ENCODE measurements around the gene TNS3.
"Not testable (repeated sequence)": the region's sequence is repeated elsewhere in the genome, so short reads cannot be mapped to it uniquely, and the experiment has no call there.

Gene TNS3

DNA sequence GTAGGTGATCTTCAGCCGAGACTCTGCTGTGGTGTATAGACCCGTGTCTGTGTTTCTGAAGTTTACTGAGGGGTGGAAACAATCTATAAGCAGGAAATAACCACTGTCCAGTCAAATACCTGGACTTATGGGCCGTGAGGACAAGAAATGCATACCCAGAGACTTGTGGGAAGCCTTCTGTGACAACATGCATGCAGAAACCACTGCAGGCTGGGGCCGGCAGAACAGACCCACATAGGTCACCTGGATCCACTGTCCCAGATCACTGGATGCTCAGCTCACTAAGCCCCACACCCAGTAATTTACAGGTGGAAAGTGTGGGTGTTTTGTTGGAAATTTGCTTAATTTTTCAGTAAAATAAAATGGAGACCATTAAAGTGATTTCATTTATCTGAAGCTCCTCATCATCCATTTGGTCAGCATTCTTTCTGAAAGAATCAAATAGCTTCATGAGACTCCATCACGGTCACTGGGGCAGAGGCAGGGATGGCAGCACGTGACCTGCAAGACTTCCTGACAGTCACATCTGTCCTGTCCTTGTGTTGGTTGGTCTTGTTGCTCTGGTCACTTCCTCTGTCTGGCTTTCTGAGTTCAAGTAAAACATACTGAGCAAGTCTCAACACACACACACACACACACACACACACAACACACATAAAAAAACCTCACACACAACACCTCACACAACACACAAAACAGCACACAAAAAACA lies 108.3 kb downstream of the TNS3 start:
- DNase-seq (ENCODE audit: low read depth in 2 of 2) = no peak

DNA sequence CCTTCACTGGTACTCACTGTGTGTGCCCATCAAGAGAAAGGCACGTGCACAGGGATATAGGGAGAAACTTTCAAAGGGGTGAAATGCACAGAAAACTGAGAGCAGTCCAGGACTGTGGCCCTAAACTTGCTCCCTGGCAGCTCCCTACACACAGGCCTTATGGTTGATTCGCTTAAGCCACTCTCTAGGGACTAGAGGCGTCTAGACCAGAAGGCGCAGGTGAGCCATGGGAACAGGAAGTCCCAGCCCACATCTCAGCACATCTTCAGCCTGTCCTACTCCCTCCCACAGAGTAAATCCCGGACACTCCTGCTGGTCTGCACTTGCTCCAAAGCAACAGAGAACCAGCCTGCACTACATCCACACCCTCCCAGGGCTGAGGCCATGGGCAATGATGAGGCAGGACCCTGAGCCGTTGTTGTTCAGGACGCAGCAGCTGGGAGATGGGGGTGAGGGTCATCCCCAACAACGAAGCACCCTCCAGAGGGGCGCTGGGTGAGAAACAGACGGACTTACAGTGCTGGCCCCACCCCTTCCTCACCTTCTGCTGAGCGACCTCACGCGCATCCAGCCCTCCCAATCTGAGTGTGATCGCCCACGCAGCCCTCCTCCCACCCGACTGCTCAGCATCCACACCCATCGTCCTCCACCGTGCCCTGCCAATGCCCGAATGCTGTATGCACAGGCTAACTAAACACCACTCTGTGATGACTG lies 109.3 kb downstream of the TNS3 start:
- no peak for DNase-seq (ENCODE audit: low read depth in 2 of 2)

DNA sequence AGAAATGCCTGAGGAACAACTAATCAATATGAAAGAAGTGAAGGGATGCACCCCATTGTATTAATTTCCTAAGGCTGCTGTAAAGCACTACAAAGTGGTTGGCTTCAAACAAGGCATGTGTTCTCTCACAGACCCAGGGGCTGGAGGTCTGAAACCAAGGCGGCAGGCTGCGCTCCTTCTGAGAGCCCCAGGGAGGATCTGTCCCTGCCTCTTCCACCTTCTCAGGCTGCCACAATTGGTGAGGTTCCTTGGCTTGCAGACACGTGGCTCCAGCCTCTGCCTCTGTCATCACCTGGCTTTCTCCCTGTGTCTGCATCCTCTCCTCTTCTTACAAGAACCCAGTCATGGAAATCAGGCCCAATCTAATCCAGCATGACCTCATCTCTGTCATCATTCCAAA lies 110.1 kb downstream of the TNS3 start:
- no peak for DNase-seq (ENCODE audit: low read depth in 2 of 2)

DNA sequence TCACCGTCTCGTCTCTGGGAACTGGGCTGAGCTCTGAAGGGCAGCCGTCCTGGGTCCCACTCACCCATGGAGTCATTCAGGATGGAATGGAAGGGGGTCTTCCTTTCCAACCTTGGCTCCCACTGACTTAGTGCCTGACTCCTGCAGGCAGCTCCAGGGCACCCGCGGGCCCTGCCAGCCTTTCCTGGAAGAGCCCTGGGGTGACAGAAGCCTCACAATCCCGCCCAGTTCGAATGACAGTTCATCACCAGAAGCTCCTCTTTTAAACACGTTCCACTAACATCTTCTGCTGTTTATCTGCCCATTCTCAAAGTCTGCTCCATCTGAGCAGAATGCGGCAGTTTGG lies 110.6 kb downstream of the TNS3 start:
- no peak for DNase-seq (ENCODE audit: low read depth in 2 of 2)

DNA sequence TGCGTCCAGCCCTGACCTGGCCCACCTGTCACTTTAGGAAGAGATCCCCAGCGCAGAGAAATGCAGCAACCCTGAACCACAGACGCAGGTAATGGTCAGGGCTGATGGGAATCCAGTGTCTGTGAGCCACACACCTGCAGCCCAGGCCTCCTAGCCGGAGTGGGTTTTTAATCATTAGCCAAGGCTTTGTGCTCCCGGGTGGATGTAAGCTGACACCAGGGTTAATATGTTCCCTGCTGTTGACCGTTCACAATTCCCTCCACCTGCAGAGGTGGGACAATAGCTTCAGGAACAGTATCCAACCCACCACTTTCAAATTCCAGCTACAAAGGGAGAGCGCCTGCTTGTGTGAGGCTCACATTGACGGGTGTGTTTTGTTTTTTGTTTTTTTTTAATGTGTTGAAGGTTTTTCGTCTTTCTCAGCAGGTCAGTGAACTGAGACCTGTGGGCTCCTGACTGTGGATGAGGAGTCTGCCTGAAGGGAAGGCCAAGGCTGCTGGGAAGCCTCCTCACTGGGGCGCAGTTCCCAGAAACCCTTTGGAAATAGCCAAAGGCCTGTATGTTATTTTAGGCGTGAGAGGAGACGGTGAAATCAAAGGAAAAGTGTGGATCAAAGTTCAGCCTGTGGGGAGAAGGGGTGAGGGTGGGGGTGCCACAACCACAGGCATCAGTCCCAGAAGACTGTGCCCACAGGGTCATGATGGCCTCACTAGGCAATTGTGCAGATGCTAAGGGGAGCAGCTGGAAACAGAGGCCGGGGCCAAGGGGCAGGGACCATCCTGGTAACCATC lies 111.1 kb downstream of the TNS3 start:
- DNase-seq (ENCODE audit: low read depth in 2 of 2) = no peak

DNA sequence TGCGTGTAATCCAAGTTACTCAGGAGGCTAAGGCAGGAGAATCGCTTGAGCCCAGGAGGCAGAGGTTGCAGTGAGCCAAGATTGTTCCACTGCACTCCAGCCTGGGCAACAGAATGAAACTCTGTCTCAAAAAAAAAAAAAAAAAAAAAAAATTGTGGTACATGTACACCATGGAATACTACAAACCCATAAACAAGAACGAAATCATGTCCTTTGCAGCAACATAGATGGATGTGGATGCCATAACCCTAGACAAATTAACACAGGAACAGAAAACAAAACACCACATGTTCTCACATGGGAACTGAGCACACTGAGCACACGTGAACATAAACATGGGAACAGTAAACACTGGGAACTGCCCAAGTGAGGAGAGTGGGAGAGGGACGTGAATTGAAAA lies 112.1 kb downstream of the TNS3 start:
- DNase-seq (ENCODE audit: low read depth in 2 of 2) = not testable (repeated sequence)

DNA sequence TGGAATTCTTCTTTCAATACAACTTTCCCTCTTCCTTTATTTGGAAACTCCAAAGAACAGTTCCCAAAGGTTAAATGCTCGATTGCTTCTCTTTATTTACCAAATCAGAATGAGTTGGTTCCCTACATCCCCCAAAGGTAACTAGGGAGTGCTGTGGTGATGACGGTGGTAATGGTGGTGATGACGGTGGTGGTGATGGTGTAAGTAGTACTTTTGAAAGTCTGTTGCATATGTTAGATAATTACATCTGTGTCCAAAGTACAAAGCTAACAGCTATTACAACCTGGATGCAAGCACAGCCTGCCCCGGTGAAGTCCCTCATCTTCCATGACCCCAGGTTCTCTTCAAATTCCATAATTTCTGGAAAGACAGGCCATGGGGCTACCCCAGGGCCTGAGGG lies 115.1 kb downstream of the TNS3 start:
- DNase-seq (ENCODE audit: low read depth in 2 of 2) = no peak

DNA sequence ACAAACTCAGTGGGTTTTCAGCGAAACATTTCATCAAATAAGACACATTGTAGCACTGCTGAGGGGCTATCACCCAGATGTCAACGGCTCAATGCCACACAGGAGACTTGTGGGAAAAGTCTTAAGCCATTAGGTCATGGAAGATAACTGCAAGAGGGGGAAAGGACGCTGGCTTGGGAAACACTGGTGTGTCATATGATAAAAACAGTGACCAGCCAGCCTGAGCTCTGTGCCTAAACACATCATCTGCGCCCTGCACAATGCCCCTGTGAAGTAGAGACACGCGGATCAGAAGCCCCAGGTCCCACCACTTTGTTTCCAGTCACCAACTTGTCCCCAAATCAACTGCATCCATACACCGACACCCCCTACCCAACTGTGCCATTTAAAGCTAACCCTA lies 116.7 kb downstream of the TNS3 start:
- no peak for DNase-seq (ENCODE audit: low read depth in 2 of 2)

DNA sequence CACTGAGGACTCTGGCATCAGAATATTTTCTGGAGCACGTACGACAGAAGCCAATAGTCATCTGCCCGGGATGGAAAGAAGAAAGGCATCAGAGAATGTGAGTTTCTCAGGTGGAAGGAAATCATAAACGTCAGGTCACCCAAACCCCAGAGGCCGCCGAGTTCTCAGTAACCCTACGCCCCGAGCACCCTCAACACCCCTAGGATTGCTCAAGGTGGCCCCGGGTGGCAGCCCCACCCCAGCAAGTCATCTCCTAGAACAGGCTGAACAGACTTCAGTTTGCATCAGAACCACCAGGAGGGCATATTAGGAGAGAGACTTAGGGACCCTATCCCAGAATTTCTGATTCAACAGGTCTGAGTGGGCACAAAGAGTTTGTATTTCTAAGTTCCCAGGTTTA lies 117.6 kb downstream of the TNS3 start:
- DNase-seq (ENCODE audit: low read depth in 2 of 2) = no peak

DNA sequence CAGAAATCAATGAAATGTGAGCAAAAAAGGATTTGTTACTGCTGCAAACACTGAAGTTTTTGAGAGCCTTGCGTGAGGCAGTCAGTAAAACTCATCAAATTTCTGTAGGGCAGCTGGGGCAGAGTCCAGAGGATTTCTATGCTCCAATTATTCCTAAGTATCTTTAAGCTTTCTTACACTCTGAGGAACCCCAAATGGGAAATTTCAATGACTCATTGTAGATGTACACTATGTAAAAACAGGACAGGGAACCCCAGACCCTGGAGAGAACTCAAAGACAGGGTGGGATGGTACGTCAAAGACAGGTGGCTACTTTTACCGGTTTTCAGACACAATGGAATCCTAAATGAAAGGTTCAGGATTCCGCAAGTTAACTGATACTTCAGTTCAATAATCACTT lies 120.2 kb downstream of the TNS3 start:
- no peak for DNase-seq (ENCODE audit: low read depth in 2 of 2)

DNA sequence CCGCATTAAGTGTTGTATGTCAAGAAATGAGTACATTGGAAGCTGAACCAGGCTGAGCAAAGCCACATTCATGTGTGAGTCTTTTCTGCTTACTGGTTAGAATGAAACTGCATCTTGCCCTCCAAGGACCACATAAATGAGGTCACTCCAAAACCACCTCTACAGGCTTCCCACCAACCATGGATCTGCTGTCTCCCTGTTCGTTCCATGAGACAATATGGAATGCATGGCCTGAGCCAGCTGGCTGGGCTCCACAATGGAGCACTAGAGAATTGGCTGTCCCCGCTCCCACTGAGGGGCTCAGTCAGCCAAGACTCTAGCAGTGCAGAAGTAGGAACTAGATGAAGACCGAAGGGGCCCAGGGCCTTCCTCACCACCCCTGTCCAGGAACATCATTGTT lies 120.8 kb downstream of the TNS3 start:
- DNase-seq (ENCODE audit: low read depth in 2 of 2) = no peak

DNA sequence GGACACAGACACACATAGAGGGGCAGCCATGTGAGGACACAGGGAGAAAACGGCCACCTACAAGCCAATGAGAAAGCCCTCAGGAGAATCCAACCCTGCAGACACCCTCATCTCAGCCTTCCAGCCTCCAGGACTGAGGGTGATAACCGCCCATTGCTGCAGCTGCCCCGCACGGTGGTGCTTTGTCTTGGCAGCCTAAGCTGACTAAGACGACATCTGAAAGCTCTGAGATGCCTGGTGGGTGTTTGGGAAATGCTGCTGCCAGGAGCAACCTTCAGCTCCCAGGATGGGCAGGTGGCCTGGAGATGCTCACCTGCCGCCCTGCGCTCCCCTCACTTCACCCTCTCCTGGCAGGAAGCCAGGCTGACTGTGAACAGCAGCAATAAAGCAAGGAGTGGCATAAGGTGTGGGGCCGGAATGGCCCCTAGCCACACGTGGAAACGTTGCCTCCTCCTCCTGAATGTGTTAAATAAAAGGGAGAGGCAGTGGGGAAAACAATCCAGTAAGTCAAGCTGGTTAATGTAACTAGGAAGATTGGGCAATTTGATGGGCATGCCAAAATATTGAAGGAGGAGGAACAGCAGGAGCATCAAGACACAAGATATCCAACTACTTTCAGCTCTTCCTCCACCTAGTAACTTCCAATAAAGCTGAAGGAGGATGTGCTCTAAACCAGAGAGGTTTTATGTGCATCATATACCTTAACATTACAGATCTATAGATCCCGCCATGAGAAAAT lies 121.5 kb downstream of the TNS3 start:
- no peak for DNase-seq (ENCODE audit: low read depth in 2 of 2)

DNA sequence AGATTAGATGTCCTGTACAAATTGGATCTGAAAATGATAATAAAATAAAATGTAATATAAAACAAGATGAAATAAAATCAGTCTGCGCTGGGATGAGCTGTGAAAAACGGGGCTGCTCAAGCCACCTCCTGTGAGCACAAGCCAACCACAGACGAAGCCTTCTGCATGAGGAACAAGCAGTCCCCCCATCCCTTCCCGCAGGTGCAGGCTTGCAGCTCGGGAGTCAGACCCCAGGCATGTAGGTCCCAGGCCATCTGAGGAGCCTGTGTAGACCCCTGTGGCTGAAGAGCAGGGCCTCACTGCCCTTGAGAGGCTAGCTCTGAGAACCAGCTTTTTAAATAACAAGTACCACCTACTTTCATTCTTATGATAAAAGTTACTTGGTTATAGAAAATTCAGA lies 123.4 kb downstream of the TNS3 start:
- DNase-seq (ENCODE audit: low read depth in 2 of 2) = no peak

DNA sequence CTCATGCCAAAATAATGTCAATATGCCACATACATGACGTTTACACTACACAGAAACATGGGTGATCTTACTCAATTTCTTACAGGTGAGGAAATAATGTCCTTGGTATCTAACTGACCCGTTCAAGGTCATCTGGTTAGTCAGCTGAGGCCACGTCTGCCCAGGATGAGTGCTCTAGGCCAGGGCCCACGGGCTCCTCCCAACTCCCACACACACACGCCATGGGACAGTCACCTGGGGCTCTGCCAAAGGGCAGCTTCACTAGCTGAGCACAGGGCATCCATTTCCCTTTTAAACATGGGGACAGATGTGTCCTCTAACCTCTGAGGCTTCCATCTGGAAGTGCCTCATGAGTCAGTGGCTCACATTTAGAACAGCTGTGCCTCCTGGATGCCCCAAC lies 123.9 kb downstream of the TNS3 start:
- no peak for DNase-seq (ENCODE audit: low read depth in 2 of 2)

DNA sequence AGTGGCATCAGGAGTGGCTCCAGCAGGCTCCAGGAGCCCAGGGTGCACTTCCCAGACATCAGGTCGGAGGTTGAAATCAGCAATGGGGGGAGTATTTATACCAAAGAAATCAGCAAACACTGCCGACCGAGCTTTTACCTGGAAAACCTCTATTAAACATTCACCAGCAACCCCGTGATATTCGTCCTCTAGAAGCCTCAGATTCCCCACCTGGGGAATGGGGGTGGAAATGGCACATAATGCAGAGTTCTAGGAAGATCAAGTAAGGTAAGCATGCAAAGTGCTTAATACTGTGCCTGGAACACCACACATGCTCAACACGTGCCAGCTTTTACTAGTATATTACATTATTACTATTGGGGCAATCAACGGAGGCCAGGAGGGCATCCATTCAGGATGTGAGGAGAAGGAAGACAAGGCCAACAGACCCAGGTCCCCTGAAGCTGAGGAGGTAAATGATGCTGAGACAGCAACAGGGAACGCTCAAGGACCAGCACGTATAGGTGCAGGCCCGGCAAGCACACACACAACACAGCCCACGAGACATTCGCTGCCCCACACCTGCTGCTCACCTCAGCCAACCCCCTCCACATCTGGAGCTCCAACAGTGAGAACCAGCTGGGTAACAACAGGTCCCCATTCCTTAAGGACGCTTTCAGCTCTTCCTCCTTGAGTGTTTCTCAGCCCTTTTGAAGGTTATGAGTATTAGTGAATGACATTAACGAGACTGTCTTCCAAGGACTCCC lies 125.5 kb downstream of the TNS3 start:
- DNase-seq (ENCODE audit: low read depth in 2 of 2) = no peak

DNA sequence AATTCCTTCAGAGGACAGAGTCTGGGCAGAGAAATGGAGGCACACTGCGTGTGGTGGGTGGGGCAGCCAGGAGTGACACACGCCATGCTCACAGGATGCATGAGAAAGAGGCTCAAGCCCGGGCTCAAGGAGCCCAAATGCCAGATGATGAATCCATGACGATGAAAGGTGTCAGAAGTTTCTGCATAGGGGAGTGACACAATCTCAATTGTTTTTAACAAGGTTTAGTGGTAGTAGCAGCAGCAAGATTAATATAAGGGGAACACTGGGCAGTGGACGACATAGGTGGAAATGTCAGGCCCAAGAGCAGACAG lies 126.1 kb downstream of the TNS3 start:
- no peak for DNase-seq (ENCODE audit: low read depth in 2 of 2)

DNA sequence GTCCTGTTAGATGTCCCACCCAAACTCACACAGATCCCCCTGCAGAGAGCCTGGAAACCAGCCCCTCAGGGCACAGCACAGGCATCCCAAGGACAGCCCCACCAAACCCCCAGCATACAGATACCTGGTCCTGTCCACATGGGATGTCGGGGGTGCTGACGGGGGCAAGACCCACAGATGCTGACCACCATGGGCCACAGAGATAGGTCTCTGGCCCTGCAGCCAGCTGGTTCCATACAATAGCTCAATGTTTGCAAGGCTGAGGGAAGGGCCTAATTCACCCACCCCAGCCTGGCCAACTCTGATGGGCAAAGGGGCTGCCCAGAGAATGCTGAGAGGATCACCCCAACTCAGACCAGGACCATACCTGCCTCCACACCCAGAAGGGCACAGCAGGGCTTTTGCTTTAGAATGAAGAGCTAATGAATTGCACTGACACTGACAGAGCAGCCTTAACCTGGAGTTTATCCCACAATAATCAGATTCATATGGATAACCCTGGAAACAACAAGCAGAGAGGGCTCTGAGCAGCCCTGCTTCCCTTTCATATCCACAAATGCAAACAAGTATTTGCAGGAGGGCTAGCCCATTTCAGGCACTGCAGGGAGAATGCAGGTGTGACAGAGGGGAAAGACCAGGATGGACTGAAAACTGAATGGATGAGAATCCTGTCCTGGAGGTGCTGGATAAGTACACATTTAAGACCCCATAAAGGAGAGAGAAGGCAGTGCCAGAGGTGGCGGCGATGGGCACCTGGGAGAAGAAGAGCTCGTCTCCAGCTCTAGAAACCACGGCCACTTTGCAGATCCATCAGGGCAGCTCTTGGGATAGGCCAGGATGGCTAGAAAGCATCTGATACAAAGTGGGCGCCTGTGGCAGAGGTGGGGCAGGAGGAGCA lies 126.7 kb downstream of the TNS3 start:
- DNase-seq (ENCODE audit: low read depth in 2 of 2) = no peak

DNA sequence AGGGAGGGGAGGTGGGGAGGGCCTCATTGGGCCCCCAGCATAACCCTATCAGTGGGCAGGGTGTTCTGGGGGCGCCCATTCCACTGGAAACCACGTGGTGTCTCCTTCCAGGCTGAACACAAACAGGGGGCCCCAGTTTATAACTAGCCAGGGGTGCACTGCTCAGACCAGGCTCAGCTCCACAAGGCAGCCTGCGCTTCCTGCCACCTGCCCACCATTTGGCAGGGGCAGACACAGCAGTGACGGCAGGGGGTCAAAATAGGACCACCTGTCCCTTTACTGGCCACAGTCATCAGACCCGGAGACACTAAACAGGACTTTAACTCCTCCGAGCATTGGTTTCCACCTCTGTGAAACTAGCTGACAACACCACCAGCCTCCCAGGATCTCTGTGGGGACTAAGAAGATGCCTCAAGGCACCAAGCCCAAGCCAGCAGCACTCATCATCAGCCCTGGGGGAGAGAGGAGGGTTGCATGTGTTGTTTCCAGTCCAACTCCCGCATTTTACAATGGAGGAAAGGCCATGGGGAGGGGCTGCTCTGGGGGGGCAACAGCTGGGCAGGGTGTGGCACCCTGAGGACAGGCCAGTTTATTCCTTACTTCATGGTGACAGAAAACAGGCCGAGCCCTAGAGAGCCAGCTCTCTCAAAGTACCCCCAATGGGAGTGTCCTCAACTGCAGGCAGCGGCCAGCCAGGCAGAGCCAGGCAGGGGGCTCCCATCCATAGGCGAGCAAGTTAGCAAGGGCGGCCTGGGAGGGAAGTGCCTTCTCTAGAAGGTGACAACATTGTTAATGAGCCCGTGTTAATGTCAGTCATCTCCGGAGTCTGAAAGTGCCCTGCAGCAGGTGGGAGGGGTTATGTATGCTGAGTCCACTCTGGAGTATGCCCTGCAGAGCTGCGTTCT lies 127.6 kb downstream of the TNS3 start:
- no peak for DNase-seq (ENCODE audit: low read depth in 2 of 2)

All from stimulated activated CD8-positive, alpha-beta memory T cell treated with anti-CD3 and anti-CD28 coated beads, Interleukin-2, amount 100 ng/mL, for 1 hour (primary cell).